Neural crest cell (in vitro differentiated cells): ENCODE measurements around the gene CNTNAP2. TPM values are rescaled to one million over a fixed set of nuclear protein-coding genes. Genes with fewer than 3 reads are reported as not detected.

Source experiments
- DNase-seq: peaks from one replicate; pipeline ENCODE4 v3.0.0; 2021; ENCODE audit warnings: low read depth, mixed read lengths, low spot score
- H3K27ac Mint-ChIP-seq: one replicate; pipeline ENCODE4 v1.8.0; 2021; ENCODE audit warnings: mild to moderate bottlenecking, mixed read lengths; ENCODE audit not compliant: unreplicated experiment
- H3K27me3 Mint-ChIP-seq: 2 replicates; pipeline ENCODE4 v1.8.0; 2021; ENCODE audit warnings: low read depth, mild to moderate bottlenecking, mixed read lengths
- H3K36me3 Mint-ChIP-seq: 2 replicates; pipeline ENCODE4 v1.8.0; 2021; ENCODE audit warnings: low read depth, mild to moderate bottlenecking, mixed read lengths
- H3K4me1 Mint-ChIP-seq: 2 replicates; pipeline ENCODE4 v1.8.0; 2021; ENCODE audit warnings: mixed read lengths
- H3K4me3 Mint-ChIP-seq: one replicate; pipeline ENCODE4 v1.8.0; 2021; ENCODE audit warnings: mild to moderate bottlenecking, mixed read lengths
- H3K9me3 Mint-ChIP-seq: 2 replicates; pipeline ENCODE4 v1.8.0; 2021; ENCODE audit warnings: mixed read lengths
- total RNA-seq: library from RNA; stranded (reverse); gene quantifications from 2 replicates; pipeline ENCODE4 v1.2.1, GENCODE V29; 2021
- TF ChIP-seq, protein P1 (sequence below): fragments of 200-600 bp; sonication (generic); conservative IDR thresholded peaks from 2 replicates; pipeline ENCODE4 v1.5.0; 2021; ENCODE audit warnings: antibody characterized with exemption, mild to moderate bottlenecking

Gene CNTNAP2
- total RNA-seq, 1 donor from 2014 or later, result 12.9 TPM

DNA sequence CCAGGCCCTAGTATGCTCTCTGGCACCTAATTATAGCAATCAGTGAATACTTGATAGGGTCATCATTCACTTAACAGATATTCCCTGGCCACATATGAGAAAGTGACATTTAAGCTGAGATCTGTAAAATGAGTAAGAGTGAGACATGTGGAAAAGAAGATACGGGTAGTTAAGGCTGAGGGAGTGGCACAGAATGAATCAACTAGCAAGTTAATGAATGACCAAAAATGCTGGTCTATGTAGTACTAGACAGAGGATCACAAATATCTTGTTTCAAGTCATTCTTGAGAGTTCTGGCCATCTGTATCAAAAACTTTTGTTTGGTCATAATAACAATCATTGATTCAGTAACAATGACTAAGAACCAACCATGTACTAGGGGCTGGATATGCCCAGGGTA lies 954.9 kb downstream of the CNTNAP2 start:
- TF ChIP-seq, protein P1, sequence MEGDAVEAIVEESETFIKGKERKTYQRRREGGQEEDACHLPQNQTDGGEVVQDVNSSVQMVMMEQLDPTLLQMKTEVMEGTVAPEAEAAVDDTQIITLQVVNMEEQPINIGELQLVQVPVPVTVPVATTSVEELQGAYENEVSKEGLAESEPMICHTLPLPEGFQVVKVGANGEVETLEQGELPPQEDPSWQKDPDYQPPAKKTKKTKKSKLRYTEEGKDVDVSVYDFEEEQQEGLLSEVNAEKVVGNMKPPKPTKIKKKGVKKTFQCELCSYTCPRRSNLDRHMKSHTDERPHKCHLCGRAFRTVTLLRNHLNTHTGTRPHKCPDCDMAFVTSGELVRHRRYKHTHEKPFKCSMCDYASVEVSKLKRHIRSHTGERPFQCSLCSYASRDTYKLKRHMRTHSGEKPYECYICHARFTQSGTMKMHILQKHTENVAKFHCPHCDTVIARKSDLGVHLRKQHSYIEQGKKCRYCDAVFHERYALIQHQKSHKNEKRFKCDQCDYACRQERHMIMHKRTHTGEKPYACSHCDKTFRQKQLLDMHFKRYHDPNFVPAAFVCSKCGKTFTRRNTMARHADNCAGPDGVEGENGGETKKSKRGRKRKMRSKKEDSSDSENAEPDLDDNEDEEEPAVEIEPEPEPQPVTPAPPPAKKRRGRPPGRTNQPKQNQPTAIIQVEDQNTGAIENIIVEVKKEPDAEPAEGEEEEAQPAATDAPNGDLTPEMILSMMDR, result no peak
- Mint-ChIP-seq H3K36me3 (no peaks in the 10 kb centered on the region), H3K27me3 (no peaks in the 10 kb centered on the region), H3K4me3 (no peak overlapping the region), H3K9me3 (peaks cover 4% of the 10 kb centered on the region), H3K4me1 (no peaks in the 10 kb centered on the region), H3K27ac (no peak overlapping the region)
- DNase-seq, result no peak

- TF ChIP-seq, protein P1, result no peak
- H3K4me3 Mint-ChIP-seq, result no peak overlapping the region
- peaks cover 3% of the 10 kb centered on the region for H3K9me3 Mint-ChIP-seq
- H3K27me3 Mint-ChIP-seq, result no peaks in the 10 kb centered on the region
- no peaks in the 10 kb centered on the region for H3K36me3 Mint-ChIP-seq
- H3K27ac Mint-ChIP-seq, result no peak overlapping the region
- H3K4me1 Mint-ChIP-seq, result no peaks in the 10 kb centered on the region
- DNase-seq, result no peak
These were observed 961.7 kb downstream of the CNTNAP2 start for GRCh38 chr7:147078312-147078711.

DNA sequence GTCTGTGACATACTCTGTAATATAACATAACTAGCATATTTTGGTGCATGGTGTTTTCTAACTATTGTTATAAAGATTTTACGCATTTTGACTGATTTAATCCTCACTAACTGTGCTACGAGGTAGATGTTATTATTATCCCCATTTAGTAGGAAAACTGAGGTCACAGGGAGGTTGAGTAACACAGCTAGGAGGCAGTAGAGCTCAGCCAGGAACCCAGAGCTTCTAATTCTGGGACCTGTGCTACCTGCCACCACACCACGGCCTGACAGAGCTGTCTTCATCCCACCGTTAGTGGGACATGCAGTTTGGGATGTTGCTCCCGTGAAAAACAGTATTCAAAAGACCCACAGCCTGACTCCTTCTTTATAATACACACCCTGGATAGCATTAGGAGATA lies 962.5 kb downstream of the CNTNAP2 start:
- Mint-ChIP-seq H3K9me3 (peaks cover 3% of the 10 kb centered on the region), H3K27ac (no peak overlapping the region), H3K4me3 (no peak overlapping the region), H3K4me1 (no peaks in the 10 kb centered on the region), H3K27me3 (no peaks in the 10 kb centered on the region), H3K36me3 (no peaks in the 10 kb centered on the region)
- no peak for DNase-seq
- TF ChIP-seq, protein P1, result no peak

DNA sequence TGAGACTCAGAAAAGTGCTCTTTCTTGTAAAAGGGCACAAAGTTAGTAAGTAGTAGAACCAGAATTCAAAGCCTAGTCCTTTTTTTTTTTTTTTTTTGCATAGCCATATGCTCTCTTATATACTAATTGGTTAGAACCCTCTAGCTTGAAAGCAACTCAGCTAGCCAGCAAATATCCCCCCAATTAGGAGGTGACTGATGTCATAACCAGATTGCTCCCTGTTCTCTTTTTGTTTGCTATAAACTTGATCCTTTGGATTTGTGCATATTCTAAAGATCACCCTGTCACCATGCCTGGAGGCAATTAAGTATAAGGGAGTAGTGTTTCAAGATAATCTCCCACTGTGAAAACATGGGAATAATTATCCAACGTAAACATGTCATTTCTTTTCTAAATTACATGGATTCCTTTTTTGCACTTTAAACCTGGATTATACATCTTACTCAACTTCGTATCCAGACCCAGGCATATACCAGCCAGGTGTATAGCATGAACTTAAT lies 963.4 kb downstream of the CNTNAP2 start:
- no peak for DNase-seq
- Mint-ChIP-seq H3K4me1 (no peaks in the 10 kb centered on the region), H3K4me3 (no peak overlapping the region), H3K36me3 (no peaks in the 10 kb centered on the region), H3K9me3 (peaks cover 3% of the 10 kb centered on the region), H3K27me3 (no peaks in the 10 kb centered on the region), H3K27ac (no peak overlapping the region)
- TF ChIP-seq, protein P1, result no peak

DNA sequence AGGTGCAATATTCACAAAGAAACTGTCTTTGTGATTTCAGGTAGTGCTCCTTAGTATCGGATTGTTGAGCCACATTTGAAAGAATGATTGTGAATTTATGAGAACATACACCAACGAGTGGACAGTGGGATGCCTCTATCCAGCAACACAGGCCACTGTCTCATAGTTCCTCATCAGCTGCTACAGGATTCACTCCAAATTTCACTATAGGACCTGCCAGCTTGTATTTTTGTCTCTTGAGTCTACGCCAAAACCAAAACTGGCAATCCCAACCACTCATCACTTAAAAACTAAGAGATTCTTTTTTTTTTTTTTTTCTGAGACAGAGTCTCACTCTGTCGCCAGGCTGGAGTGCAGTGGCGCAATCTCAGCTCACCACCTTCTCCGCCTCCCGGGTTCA lies 964.5 kb downstream of the CNTNAP2 start:
- H3K27me3 Mint-ChIP-seq, result no peaks in the 10 kb centered on the region
- no peak overlapping the region for H3K27ac Mint-ChIP-seq
- peaks cover 3% of the 10 kb centered on the region for H3K9me3 Mint-ChIP-seq
- H3K36me3 Mint-ChIP-seq, result no peaks in the 10 kb centered on the region
- no peak overlapping the region for H3K4me3 Mint-ChIP-seq
- DNase-seq, result no peak
- H3K4me1 Mint-ChIP-seq, result no peaks in the 10 kb centered on the region
- TF ChIP-seq, protein P1, result no peak

GRCh38 chr7:147089051-147089461 lies 972.5 kb downstream of the CNTNAP2 start:
- DNase-seq, result no peak
- Mint-ChIP-seq H3K9me3 (peaks cover 5% of the 10 kb centered on the region), H3K4me1 (no peaks in the 10 kb centered on the region), H3K27me3 (no peaks in the 10 kb centered on the region), H3K36me3 (no peaks in the 10 kb centered on the region), H3K27ac (no peak overlapping the region), H3K4me3 (no peak overlapping the region)
- TF ChIP-seq, protein P1, result no peak
